Adrenal gland (tissue), 5 donors: ENCODE data around the gene CFP.

Source experiments
- CTCF ChIP-seq, 6 experiments: fragments of 450-650 bp in 4 of 6; fragments of 200-600 bp in 2 of 6; sonication (generic) in 1 of 6; IDR thresholded peaks; 1 replicate in 5 of 6; 2 replicates in 1 of 6; pipeline versions ENCODE4 v1.5.1 to v1.8.0; 2016 to 2021; ENCODE audit warnings: antibody characterized with exemption in 6 of 6, mild to moderate bottlenecking in 2 of 6, moderate library complexity in 1 of 6
- POLR2A ChIP-seq, 2 donors: fragments of 450-650 bp; IDR thresholded peaks; one replicate each; pipeline ENCODE4 v1.6.1; 2017; ENCODE audit warnings: antibody characterized with exemption in 2 of 2, mild to moderate bottlenecking in 2 of 2, moderate library complexity in 1 of 2
- donor health status: DM: no; HTN: no; CAD: no.

- TF ChIP-seq CTCF (IDR thresholded peaks at IDR 0.05): no peak
- no peak for TF ChIP-seq POLR2A (IDR thresholded peaks at IDR 0.05)
These were observed 9.4 kb downstream of the CFP start for GRCh38 chrX:47620303-47620685.
